HG03575 (cell line): ENCODE results near the gene LURAP1L.
A peak's percentile ranks its signal among the peaks of the same experiment; 100 is the strongest.

Source experiments
- ATAC-seq: cut with Tn5 transposase; IDR thresholded peaks from one replicate; pipeline ENCODE4 v1.9.1; 2021; ENCODE audit not compliant: unreplicated experiment, insufficient number of reproducible peaks, low FRiP score; ENCODE audit errors: extremely low read depth

Gene LURAP1L

GRCh38 chr9:12775679-12776512 is 1.1 kb downstream of the LURAP1L start:
- peak; percentile 43 for ATAC-seq

- ATAC-seq: peak; percentile 20
Measured at GRCh38 chr9:12776513-12777055, 1.8 kb downstream of the LURAP1L start.

GRCh38 chr9:12777121-12778022 is 2.6 kb downstream of the LURAP1L start:
- ATAC-seq: no peak

GRCh38 chr9:12778389-12778788 is 3.6 kb downstream of the LURAP1L start:
- ATAC-seq: no peak

- no peak for ATAC-seq
Measured at GRCh38 chr9:12781226-12781733, 6.5 kb downstream of the LURAP1L start.

GRCh38 chr9:12783767-12784460 is 9.1 kb downstream of the LURAP1L start:
- ATAC-seq: no peak

- ATAC-seq: no peak
Measured at GRCh38 chr9:12784461-12785259, 9.8 kb downstream of the LURAP1L start.

GRCh38 chr9:12785260-12785770 is 10.5 kb downstream of the LURAP1L start:
- no peak for ATAC-seq

- no peak for ATAC-seq
Measured at GRCh38 chr9:12785941-12786340, 11.1 kb downstream of the LURAP1L start.

- no peak for ATAC-seq
Measured at GRCh38 chr9:12790001-12790400, 15.2 kb downstream of the LURAP1L start.

- ATAC-seq: no peak
Measured at GRCh38 chr9:12790883-12791282, 16.1 kb downstream of the LURAP1L start.

- ATAC-seq: no peak
Measured at GRCh38 chr9:12794101-12794799, 19.4 kb downstream of the LURAP1L start.

GRCh38 chr9:12796601-12797000 is 21.8 kb downstream of the LURAP1L start:
- no peak for ATAC-seq

- ATAC-seq: no peak
Measured at GRCh38 chr9:12797037-12797436, 22.2 kb downstream of the LURAP1L start.

GRCh38 chr9:12798066-12798770 is 23.4 kb downstream of the LURAP1L start:
- ATAC-seq: no peak

GRCh38 chr9:12801187-12801586 is 26.4 kb downstream of the LURAP1L start:
- no peak for ATAC-seq

- no peak for ATAC-seq
Measured at GRCh38 chr9:12801663-12802062, 26.8 kb downstream of the LURAP1L start.
